ENCODE data around the gene UGT1A1. TPM values are rescaled to one million over a fixed set of nuclear protein-coding genes. Genes with fewer than 3 reads are reported as not detected.

The UGT1A1 gene
- total RNA-seq, 1 donor from 2014 or later = not detected

- Histone ChIP-seq H3K4me1 (no peaks in the 10 kb centered on the region), H3K36me3 (no peaks in the 10 kb centered on the region), H3K27ac (no peak overlapping the region), H3K4me3 (no peak overlapping the region), H3K9me3 (no peaks in the 10 kb centered on the region), H3K27me3 (no peaks in the 10 kb centered on the region)
- intact Hi-C loops (cut with DNase I) = no loop called here
- TF ChIP-seq CTCF (IDR thresholded peaks at IDR 0.05) = no peak
- DNase-seq (ENCODE audit: low spot score in 2 of 2) = peak in 1 of 2 donors; percentile 40
Observed at GRCh38 chr2:233819884-233820773, 60.1 kb downstream of the UGT1A1 start.

DNA sequence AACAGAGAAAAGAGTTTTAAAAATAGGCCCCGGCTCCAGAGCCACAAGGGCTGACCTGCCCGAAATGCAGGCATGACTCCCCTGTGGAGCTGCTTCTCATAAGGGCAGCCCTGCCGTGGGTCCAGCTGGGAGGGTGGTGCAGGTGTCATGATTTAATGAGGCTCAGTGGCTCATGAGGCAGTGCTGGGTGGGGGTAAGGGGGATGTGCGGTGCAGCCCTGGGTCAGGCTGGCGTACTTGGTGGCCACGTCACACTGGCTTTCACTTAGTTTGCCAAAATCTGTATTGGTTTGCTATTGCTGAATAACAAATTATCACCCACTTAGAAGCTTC is 60.7 kb downstream of the UGT1A1 start:
- DNase-seq (ENCODE audit: low spot score in 2 of 2) = peak in 1 of 2 donors; percentile 55
- no peaks in the 10 kb centered on the region for H3K36me3 ChIP-seq
- no peaks in the 10 kb centered on the region for H3K27me3 ChIP-seq
- H3K4me3 ChIP-seq = no peak overlapping the region
- no peak overlapping the region for H3K27ac ChIP-seq
- H3K4me1 ChIP-seq = no peaks in the 10 kb centered on the region
- H3K9me3 ChIP-seq = no peaks in the 10 kb centered on the region
- TF ChIP-seq CTCF (IDR thresholded peaks at IDR 0.05) = no peak
- intact Hi-C loops (cut with DNase I) = no loop called here

- Histone ChIP-seq H3K27ac (no peak overlapping the region), H3K9me3 (no peaks in the 10 kb centered on the region), H3K4me3 (no peak overlapping the region), H3K4me1 (no peaks in the 10 kb centered on the region), H3K36me3 (no peaks in the 10 kb centered on the region), H3K27me3 (no peaks in the 10 kb centered on the region)
- TF ChIP-seq CTCF (IDR thresholded peaks at IDR 0.05) = no peak
- DNase-seq (ENCODE audit: low spot score in 2 of 2) = peak in 1 of 2 donors; percentile 45
- intact Hi-C loops (cut with DNase I) = no loop called here
Observed at GRCh38 chr2:233821196-233821595, 61.1 kb downstream of the UGT1A1 start.

DNA sequence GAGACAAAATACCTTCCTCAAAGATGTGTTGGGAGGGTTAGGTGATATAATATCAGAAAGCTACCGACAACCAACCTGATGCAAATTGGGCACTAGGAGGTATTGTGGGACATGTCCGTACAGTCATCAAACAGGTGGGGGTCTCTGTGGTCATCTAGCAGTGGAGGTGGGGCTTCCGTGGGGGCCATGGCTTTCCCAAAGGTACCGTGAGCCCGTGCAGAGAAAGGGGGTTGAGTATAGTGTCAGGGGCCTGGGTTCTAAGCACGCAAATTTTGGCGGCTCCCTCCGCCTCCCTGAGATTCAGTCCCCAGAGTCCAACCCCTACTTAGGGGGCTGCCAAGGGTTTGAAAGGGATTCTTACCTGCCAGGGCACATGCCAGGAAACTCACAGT is 61.6 kb downstream of the UGT1A1 start:
- DNase-seq (ENCODE audit: low spot score in 2 of 2) = no peak
- H3K27me3 ChIP-seq = no peaks in the 10 kb centered on the region
- no peaks in the 10 kb centered on the region for H3K4me1 ChIP-seq
- no peak for TF ChIP-seq CTCF (IDR thresholded peaks at IDR 0.05)
- H3K36me3 ChIP-seq = no peaks in the 10 kb centered on the region
- intact Hi-C loops (cut with DNase I) = no loop called here
- H3K9me3 ChIP-seq = no peaks in the 10 kb centered on the region
- no peak overlapping the region for H3K27ac ChIP-seq
- no peak overlapping the region for H3K4me3 ChIP-seq

DNA sequence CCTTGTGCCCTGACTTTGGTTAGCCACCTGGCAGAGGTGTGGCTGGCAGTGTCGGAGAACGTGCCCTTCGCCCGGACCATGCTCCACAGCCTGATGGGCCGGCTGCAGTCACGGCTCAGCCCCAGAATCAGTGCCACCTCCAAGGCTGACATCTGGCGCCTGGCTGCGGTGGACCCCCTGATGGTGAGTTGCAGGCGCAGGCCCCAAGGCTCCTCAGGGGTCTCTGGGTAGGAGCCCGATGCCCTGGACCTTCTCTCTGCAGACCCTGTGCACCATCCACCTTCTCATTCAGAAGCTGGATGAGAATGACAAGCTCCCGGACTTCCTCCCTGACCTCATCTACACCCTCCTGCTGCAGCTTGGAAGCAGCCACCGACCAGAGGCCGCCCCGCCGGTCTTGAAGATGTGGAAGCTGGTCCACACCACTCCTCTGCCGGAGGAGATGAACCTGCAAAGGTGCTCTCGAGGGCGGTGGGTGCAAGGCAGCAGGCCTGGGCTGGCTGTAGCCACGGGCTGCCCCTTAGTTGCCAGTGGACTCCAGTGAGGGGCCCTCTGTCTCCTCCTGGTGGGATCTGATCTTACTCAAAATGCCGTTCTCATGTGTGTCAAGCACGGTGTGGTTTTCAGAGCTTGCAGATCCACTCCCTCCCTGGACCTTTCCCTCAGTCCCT is 62.2 kb downstream of the UGT1A1 start:
- no peak overlapping the region for H3K27ac ChIP-seq
- no peak for TF ChIP-seq CTCF (IDR thresholded peaks at IDR 0.05)
- H3K4me3 ChIP-seq = no peak overlapping the region
- H3K9me3 ChIP-seq = no peaks in the 10 kb centered on the region
- no peak for DNase-seq (ENCODE audit: low spot score in 2 of 2)
- intact Hi-C loops (cut with DNase I) = no loop called here
- no peaks in the 10 kb centered on the region for H3K4me1 ChIP-seq
- H3K27me3 ChIP-seq = no peaks in the 10 kb centered on the region
- H3K36me3 ChIP-seq = no peaks in the 10 kb centered on the region

Other genes starting within 250 kb of the UGT1A1 start
- gene USP40, start 193.5 kb upstream of the UGT1A1 start, total RNA-seq = 42.7 TPM
- gene UGT1A8, start 142.6 kb upstream of the UGT1A1 start, total RNA-seq = not detected
- gene UGT1A10, start 123.8 kb upstream of the UGT1A1 start, total RNA-seq = not detected
- not detected for gene UGT1A9, start 88.4 kb upstream of the UGT1A1 start, total RNA-seq
- not detected for gene UGT1A7, start 78.4 kb upstream of the UGT1A1 start, total RNA-seq
- 10.6 TPM for gene UGT1A6, start 67.4 kb upstream of the UGT1A1 start, total RNA-seq
- gene UGT1A5, start 47.4 kb upstream of the UGT1A1 start, total RNA-seq = not detected
- gene UGT1A4, start 41.5 kb upstream of the UGT1A1 start, total RNA-seq = not detected
- gene UGT1A3, start 31.2 kb upstream of the UGT1A1 start, total RNA-seq = not detected
- not detected for gene MROH2A, start 18.1 kb downstream of the UGT1A1 start, total RNA-seq
- not detected for gene HJURP, start 94.3 kb downstream of the UGT1A1 start, total RNA-seq
- gene TRPM8, start 157.1 kb downstream of the UGT1A1 start, total RNA-seq = not detected